ENCODE measurements around the gene FAP.
A peak's percentile ranks its signal among the peaks of the same experiment; 100 is the strongest.

The FAP gene

GRCh38 chr2:162126527-162126926 lies 116.7 kb downstream of the FAP start:
- H3K4me3 ChIP-seq (ENCODE audit: low read depth, low read length), result no peak overlapping the region
- TF ChIP-seq CTCF (IDR thresholded peaks at IDR 0.05; ENCODE audit: control insufficient read depth, extremely low read depth, insufficient read depth), result no peak
- DNase-seq (ENCODE audit: low read depth), result no peak

GRCh38 chr2:162126111-162126519 lies 117.1 kb downstream of the FAP start:
- H3K4me3 ChIP-seq (ENCODE audit: low read depth, low read length), result no peak overlapping the region
- DNase-seq (ENCODE audit: low read depth), result no peak
- TF ChIP-seq CTCF (IDR thresholded peaks at IDR 0.05; ENCODE audit: control insufficient read depth, extremely low read depth, insufficient read depth), result no peak

- H3K4me3 ChIP-seq (ENCODE audit: low read depth, low read length), result no peak overlapping the region
- DNase-seq (ENCODE audit: low read depth), result no peak
- no peak for TF ChIP-seq CTCF (IDR thresholded peaks at IDR 0.05; ENCODE audit: control insufficient read depth, extremely low read depth, insufficient read depth)
These were observed 118.1 kb downstream of the FAP start for GRCh38 chr2:162125138-162125537.

- DNase-seq (ENCODE audit: low read depth), result no peak
These were observed 119.2 kb downstream of the FAP start for GRCh38 chr2:162123806-162124758.

More at GRCh38 chr2:162123806-162124758, 119.2 kb downstream of the FAP start:
- peak; percentile 51 for TF ChIP-seq CTCF (IDR thresholded peaks at IDR 0.05; ENCODE audit: control insufficient read depth, extremely low read depth, insufficient read depth)
- H3K4me3 ChIP-seq (ENCODE audit: low read depth, low read length), result no peak overlapping the region

Measured in LNCaP clone FGC (cell line).